GM13976 (cell line): ENCODE data around the gene SRPK3.

Experiments
- DNase-seq: peaks from one replicate; pipeline ENCODE4 v3.0.0; 2012; ENCODE audit warnings: low spot score
- in situ Hi-C: fragments of 300-500 bp; cut with MboI; formaldehyde crosslinking; loops from one replicate; pipeline ENCODE4 v1.12.0; 2022; ENCODE audit warnings: low sequenced_read_pairs, mixed read lengths, inconsistent platforms; ENCODE audit not compliant: unreplicated experiment
- TF ChIP-seq, protein P1 (sequence below): IDR thresholded peaks from 2 replicates; pipeline ENCODE4 v1.5.1; 2012; ENCODE audit warnings: borderline replicate concordance, mild to moderate bottlenecking; ENCODE audit not compliant: insufficient read depth; ENCODE audit errors: extremely low read depth, missing control alignments, control extremely low read depth

The SRPK3 gene

DNA sequence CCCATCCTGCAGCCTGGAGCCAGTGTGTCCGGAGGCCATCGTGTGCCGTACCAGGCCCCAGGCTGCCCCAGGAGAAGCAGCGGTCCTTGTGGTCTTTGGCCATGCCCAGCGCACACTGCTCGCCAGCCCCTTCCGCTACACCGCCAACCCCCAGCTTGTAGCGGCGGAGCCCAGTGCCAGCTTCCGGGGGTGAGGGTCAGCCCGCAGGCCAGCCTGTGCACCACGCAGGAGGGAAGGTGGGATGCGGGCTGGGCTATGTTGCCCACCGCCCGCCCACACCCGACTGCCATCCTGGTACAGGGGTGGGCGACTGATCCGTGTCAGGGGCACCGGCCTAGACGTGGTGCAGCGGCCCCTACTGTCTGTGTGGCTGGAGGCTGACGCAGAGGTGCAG is 7.6 kb upstream of the SRPK3 start:
- TF ChIP-seq, protein P1, sequence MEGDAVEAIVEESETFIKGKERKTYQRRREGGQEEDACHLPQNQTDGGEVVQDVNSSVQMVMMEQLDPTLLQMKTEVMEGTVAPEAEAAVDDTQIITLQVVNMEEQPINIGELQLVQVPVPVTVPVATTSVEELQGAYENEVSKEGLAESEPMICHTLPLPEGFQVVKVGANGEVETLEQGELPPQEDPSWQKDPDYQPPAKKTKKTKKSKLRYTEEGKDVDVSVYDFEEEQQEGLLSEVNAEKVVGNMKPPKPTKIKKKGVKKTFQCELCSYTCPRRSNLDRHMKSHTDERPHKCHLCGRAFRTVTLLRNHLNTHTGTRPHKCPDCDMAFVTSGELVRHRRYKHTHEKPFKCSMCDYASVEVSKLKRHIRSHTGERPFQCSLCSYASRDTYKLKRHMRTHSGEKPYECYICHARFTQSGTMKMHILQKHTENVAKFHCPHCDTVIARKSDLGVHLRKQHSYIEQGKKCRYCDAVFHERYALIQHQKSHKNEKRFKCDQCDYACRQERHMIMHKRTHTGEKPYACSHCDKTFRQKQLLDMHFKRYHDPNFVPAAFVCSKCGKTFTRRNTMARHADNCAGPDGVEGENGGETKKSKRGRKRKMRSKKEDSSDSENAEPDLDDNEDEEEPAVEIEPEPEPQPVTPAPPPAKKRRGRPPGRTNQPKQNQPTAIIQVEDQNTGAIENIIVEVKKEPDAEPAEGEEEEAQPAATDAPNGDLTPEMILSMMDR = no peak
- in situ Hi-C loops = no loop called here
- DNase-seq = no peak

DNA sequence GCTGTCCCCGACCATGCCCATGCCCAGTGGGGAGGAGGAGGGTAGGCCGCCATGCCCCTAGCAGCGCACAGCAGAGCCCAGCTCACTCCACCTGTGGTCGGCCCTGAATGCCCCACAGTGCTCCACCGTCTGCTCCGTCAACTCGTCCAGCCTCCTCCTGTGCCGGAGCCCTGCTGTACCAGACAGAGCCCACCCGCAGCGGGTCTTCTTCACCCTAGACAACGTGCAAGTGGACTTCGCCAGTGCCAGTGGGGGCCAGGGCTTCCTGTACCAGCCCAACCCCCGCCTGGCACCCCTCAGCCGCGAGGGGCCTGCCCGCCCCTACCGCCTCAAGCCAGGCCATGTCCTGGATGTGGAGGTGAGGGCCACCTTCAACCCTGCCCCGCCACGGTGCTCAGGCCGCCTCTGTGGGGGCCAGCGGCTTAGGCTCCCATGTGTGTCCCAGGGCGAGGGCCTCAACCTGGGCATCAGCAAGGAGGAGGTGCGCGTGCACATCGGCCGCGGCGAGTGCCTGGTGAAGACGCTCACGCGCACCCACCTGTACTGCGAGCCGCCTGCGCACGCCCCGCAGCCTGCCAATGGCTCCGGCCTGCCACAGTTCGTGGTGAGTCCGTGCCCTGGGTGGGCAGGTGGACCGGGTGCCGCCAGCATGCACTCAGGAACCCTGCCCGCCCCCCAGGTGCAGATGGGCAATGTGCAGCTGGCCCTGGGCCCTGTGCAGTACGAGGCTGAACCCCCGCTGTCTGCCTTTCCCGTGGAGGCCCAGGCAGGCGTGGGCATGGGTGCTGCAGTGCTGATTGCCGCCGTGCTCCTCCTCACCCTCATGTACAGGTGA is 6.9 kb upstream of the SRPK3 start:
- in situ Hi-C loops = no loop called here
- no peak for DNase-seq
- TF ChIP-seq, protein P1 = no peak

DNA sequence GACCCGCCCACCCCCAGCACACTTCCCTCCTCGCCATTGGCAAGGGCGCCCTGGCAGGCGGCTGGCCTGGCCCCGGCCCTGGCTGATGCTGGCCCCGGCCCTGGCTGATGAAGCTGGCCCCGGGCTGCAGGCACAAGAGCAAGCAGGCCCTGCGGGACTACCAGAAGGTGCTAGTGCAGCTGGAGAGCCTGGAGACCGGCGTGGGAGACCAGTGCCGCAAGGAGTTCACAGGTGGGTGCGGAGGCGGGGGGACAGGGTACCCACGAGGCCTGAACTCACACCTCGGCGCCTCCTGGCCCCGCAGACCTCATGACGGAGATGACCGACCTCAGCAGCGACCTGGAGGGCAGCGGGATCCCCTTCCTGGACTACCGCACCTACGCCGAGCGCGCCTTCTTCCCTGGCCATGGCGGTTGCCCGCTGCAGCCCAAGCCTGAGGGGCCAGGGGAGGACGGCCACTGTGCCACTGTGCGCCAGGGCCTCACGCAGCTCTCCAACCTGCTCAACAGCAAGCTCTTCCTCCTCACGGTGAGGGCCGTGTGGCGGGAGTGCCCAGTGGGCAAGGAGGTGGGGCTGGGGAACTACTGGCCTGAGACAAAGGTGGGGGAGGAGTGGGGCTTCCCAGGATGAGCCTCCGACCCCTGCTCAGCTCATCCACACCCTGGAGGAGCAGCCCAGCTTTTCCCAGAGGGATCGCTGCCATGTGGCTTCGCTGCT is 6.1 kb upstream of the SRPK3 start:
- no peak for DNase-seq
- TF ChIP-seq, protein P1 = no peak
- in situ Hi-C loops = no loop called here

DNA sequence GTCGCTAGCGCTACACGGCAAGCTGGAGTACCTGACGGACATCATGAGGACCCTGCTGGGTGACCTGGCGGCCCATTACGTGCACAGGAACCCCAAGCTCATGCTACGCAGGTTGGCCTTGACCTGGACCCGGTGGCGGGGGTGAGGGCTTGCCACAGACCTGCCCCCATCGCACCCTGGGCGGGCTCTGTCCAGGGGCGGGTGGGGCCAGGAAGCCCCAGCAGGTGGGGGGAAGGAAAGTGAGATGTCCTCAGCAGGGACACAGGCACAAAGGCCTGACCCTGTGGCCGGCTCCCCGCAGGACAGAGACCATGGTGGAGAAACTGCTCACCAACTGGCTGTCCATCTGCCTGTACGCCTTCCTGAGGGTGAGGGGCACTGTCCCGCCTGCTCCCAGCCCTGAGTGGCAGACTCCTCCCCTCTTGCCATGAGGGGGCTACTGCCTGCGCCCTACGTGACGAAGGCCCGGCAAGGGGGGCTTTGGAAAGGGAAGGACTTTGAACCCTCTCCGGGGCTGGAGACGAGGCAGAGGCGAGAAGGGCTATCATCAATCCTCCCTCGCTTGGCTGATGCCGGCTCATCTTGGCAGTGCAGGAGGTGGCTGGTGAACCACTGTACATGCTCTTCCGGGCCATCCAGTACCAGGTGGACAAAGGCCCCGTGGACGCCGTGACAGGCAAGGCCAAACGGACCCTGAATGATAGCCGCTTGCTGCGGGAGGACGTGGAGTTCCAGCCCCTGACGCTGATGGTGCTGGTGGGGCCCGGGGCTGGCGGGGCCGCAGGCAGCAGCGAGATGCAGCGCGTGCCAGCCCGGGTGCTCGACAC is 5.3 kb upstream of the SRPK3 start:
- in situ Hi-C loops = no loop called here
- no peak for DNase-seq
- TF ChIP-seq, protein P1 = no peak

DNA sequence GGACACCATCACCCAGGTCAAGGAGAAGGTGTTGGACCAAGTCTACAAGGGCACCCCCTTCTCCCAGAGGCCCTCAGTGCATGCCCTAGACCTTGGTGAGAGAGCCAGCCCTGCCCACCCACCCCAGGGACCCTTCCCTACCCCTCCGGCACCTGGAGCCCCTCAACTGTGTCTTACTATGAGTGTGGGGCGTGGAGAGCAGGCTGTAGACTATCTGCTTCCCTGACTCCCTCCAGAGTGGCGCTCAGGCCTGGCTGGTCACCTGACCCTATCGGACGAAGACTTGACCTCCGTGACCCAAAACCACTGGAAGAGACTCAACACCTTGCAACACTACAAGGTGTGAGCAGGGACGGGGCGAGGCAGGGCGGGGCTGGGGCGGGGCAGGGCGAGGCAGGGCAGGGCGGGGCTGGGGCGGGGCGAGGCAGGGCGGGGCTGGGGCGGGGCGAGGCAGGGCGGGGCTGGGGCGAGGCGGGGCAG is 4.7 kb upstream of the SRPK3 start:
- DNase-seq = no peak
- in situ Hi-C loops = no loop called here
- TF ChIP-seq, protein P1 = no peak

DNA sequence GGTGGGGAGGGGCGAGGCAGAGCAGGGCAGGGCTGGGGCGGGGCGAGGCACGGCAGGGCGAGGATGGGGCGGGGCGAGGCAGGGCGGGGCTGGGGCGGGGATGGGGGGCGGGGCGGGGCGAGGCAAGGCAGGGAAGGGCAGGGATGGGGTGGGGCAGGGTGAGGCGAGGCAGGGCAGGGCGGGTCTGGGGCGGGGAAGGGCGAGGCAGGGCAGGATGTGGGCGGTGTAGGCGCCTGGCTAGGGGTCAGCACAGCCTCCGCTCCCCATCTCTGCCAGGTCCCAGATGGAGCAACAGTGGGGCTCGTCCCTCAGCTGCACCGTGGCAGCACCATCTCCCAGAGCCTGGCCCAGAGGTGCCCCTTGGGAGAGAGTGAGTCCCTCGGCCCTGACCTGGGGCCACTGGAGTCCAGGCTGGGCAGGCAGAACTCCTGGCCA is 4.2 kb upstream of the SRPK3 start:
- in situ Hi-C loops = no loop called here
- no peak for DNase-seq
- TF ChIP-seq, protein P1 = no peak
